ACC112 (cell line): Measurements from ENCODE around the gene BRINP1.
A peak's percentile ranks its signal among the peaks of the same experiment; 100 is the strongest.

Experiments
- H2AFZ ChIP-seq: fragments of 200-600 bp; sonication (generic); one replicate; pipeline ENCODE4 v1.6.0; 2017; ENCODE audit warnings: antibody characterized with exemption, low read length; ENCODE audit not compliant: unreplicated experiment
- H3K27ac ChIP-seq: fragments of 200-600 bp; sonication (generic); 2 replicates; pipeline ENCODE4 v1.5.1; 2014; ENCODE audit warnings: low read depth, mild to moderate bottlenecking, antibody characterized with exemption, low read length, moderate library complexity
- H3K27me3 ChIP-seq: fragments of 200-600 bp; sonication (generic); 2 replicates; pipeline ENCODE4 v1.6.1; 2014; ENCODE audit warnings: mild to moderate bottlenecking, antibody characterized with exemption, low read length, moderate library complexity, mixed read lengths; ENCODE audit not compliant: insufficient read depth
- H3K36me3 ChIP-seq: fragments of 200-600 bp; sonication (generic); 2 replicates; pipeline ENCODE4 v1.6.1; 2016; ENCODE audit warnings: mild to moderate bottlenecking, antibody characterized with exemption, low read length, moderate library complexity, mixed read lengths; ENCODE audit not compliant: insufficient read depth
- H3K4me1 ChIP-seq: fragments of 200-600 bp; sonication (generic); one replicate; pipeline ENCODE4 v1.6.1; 2016; ENCODE audit warnings: low read length, mixed read lengths; ENCODE audit not compliant: insufficient read depth, unreplicated experiment, control insufficient read depth
- H3K4me3 ChIP-seq: fragments of 200-600 bp; sonication (generic); 2 replicates; pipeline ENCODE4 v1.5.1; 2014; ENCODE audit warnings: mild to moderate bottlenecking, low read depth, low read length
- H3K79me2 ChIP-seq: fragments of 200-600 bp; sonication (generic); one replicate; pipeline ENCODE4 v1.6.0; 2016; ENCODE audit warnings: low read length; ENCODE audit not compliant: control insufficient read depth, unreplicated experiment, insufficient read depth

The BRINP1 gene

GRCh38 chr9:119369680-119370366 is 588 bp upstream of the BRINP1 start:
- Histone ChIP-seq H3K4me1 (no peaks in the 10 kb centered on the region), H2AFZ (no peak overlapping the region), H3K4me3 (peak overlapping the region; percentile 40; the same call in 1 of the 2 replicates), H3K36me3 (no peaks in the 10 kb centered on the region), H3K27ac (no peak overlapping the region), H3K27me3 (peaks cover 33% of the 10 kb centered on the region), H3K79me2 (no peaks in the 10 kb centered on the region)

GRCh38 chr9:119368179-119368578 is 1.1 kb downstream of the BRINP1 start:
- Histone ChIP-seq H3K4me3 (no peak overlapping the region), H3K27ac (no peak overlapping the region), H3K4me1 (no peaks in the 10 kb centered on the region), H3K36me3 (no peaks in the 10 kb centered on the region), H3K27me3 (peaks cover 33% of the 10 kb centered on the region), H2AFZ (no peak overlapping the region), H3K79me2 (no peaks in the 10 kb centered on the region)

- Histone ChIP-seq H3K4me1 (no peaks in the 10 kb centered on the region), H2AFZ (no peak overlapping the region), H3K27me3 (peaks cover 33% of the 10 kb centered on the region), H3K4me3 (no peak overlapping the region), H3K36me3 (no peaks in the 10 kb centered on the region), H3K27ac (no peak overlapping the region), H3K79me2 (no peaks in the 10 kb centered on the region)
These were observed 1.6 kb downstream of the BRINP1 start for GRCh38 chr9:119367683-119368075.

GRCh38 chr9:119366909-119367682 is 2.1 kb downstream of the BRINP1 start:
- no peaks in the 10 kb centered on the region for H3K36me3 ChIP-seq
- H3K79me2 ChIP-seq: no peaks in the 10 kb centered on the region
- no peak overlapping the region for H3K27ac ChIP-seq
- no peak overlapping the region for H2AFZ ChIP-seq
- H3K4me3 ChIP-seq: no peak overlapping the region
- H3K27me3 ChIP-seq: peaks cover 33% of the 10 kb centered on the region
- H3K4me1 ChIP-seq: no peaks in the 10 kb centered on the region

GRCh38 chr9:119365291-119366027 is 3.8 kb downstream of the BRINP1 start:
- Histone ChIP-seq H3K36me3 (no peaks in the 10 kb centered on the region), H3K27me3 (peaks cover 33% of the 10 kb centered on the region), H2AFZ (no peak overlapping the region), H3K27ac (no peak overlapping the region), H3K4me1 (no peaks in the 10 kb centered on the region), H3K79me2 (no peaks in the 10 kb centered on the region), H3K4me3 (no peak overlapping the region)

GRCh38 chr9:119360237-119360636 is 9.0 kb downstream of the BRINP1 start:
- Histone ChIP-seq H3K79me2 (no peaks in the 10 kb centered on the region), H2AFZ (no peak overlapping the region), H3K27me3 (no peaks in the 10 kb centered on the region), H3K4me1 (no peaks in the 10 kb centered on the region), H3K27ac (no peak overlapping the region), H3K36me3 (no peaks in the 10 kb centered on the region), H3K4me3 (no peak overlapping the region)

- no peak overlapping the region for H2AFZ ChIP-seq
- no peak overlapping the region for H3K27ac ChIP-seq
- no peaks in the 10 kb centered on the region for H3K4me1 ChIP-seq
- no peaks in the 10 kb centered on the region for H3K79me2 ChIP-seq
- H3K27me3 ChIP-seq: no peaks in the 10 kb centered on the region
- no peak overlapping the region for H3K4me3 ChIP-seq
- no peaks in the 10 kb centered on the region for H3K36me3 ChIP-seq
These were observed 11.7 kb downstream of the BRINP1 start for GRCh38 chr9:119357336-119358096.

- H3K79me2 ChIP-seq: no peaks in the 10 kb centered on the region
- H2AFZ ChIP-seq: no peak overlapping the region
- H3K36me3 ChIP-seq: no peaks in the 10 kb centered on the region
- no peaks in the 10 kb centered on the region for H3K4me1 ChIP-seq
- no peak overlapping the region for H3K27ac ChIP-seq
- no peaks in the 10 kb centered on the region for H3K27me3 ChIP-seq
- no peak overlapping the region for H3K4me3 ChIP-seq
These were observed 19.8 kb downstream of the BRINP1 start for GRCh38 chr9:119349351-119349825.

- no peaks in the 10 kb centered on the region for H3K36me3 ChIP-seq
- H3K4me3 ChIP-seq: no peak overlapping the region
- H3K4me1 ChIP-seq: no peaks in the 10 kb centered on the region
- no peaks in the 10 kb centered on the region for H3K27me3 ChIP-seq
- H3K79me2 ChIP-seq: no peaks in the 10 kb centered on the region
- H3K27ac ChIP-seq: no peak overlapping the region
- no peak overlapping the region for H2AFZ ChIP-seq
These were observed 25.9 kb downstream of the BRINP1 start for GRCh38 chr9:119343059-119343990.
